ENCODE data around the gene PLIN5.

- TF ChIP-seq SUZ12 (IDR thresholded peaks at IDR 0.05), result no peak
- no peak for TF ChIP-seq FOXM1 (IDR thresholded peaks at IDR 0.05; ENCODE audit: borderline replicate concordance)
- TF ChIP-seq BHLHE40 (IDR thresholded peaks at IDR 0.05; ENCODE audit: borderline replicate concordance), result no peak
- TF ChIP-seq SP1 (IDR thresholded peaks at IDR 0.05), result no peak
- TF ChIP-seq TARDBP (IDR thresholded peaks at IDR 0.05), result no peak
- TF ChIP-seq FOXK2 (IDR thresholded peaks at IDR 0.05), result no peak
- no peak for TF ChIP-seq HDGF (IDR thresholded peaks at IDR 0.05; ENCODE audit: borderline replicate concordance)
- no peak for TF ChIP-seq PKNOX1 (IDR thresholded peaks at IDR 0.05)
- TF ChIP-seq ARNT (IDR thresholded peaks at IDR 0.05), result no peak
- TF ChIP-seq LEF1 (IDR thresholded peaks at IDR 0.05; ENCODE audit: borderline replicate concordance), result no peak
Observed at GRCh38 chr19:4517451-4518057, 17.5 kb downstream of the PLIN5 start.

Data from HEK293T (cell line).